DOHH2 (cell line): ENCODE data around the gene LAMA5.

ENCODE experiments used
- H3F3A ChIP-seq: fragments of 200-600 bp; sonication (generic), shearing (Covaris generic); 2 replicates; pipeline ENCODE4 v1.6.0; 2016; ENCODE audit warnings: antibody characterized with exemption, mild to moderate bottlenecking; ENCODE audit not compliant: control insufficient read depth, insufficient read depth
- H3K27ac ChIP-seq: fragments of 200-600 bp; sonication (generic); 2 replicates; pipeline ENCODE4 v1.5.1; 2014; ENCODE audit warnings: low read depth, mild to moderate bottlenecking, low read length, moderate library complexity
- H3K27me3 ChIP-seq: fragments of 200-600 bp; sonication (generic); 2 replicates; pipeline ENCODE4 v1.6.1; 2014; ENCODE audit warnings: mild to moderate bottlenecking, low read length, mixed read lengths; ENCODE audit not compliant: control insufficient read depth
- H3K36me3 ChIP-seq: fragments of 200-600 bp; sonication (generic); 2 replicates; pipeline ENCODE4 v1.6.1; 2014; ENCODE audit warnings: mild to moderate bottlenecking, low read length, moderate library complexity, mixed read lengths; ENCODE audit not compliant: control insufficient read depth
- H3K4me1 ChIP-seq: fragments of 200-600 bp; sonication (generic); 2 replicates; pipeline ENCODE4 v1.6.1; 2014; ENCODE audit warnings: mild to moderate bottlenecking, low read length, mixed read lengths; ENCODE audit not compliant: control insufficient read depth
- H3K4me2 ChIP-seq: fragments of 200-600 bp; sonication (generic); 2 replicates; pipeline ENCODE4 v1.6.0; 2014; ENCODE audit warnings: mild to moderate bottlenecking, low read length, moderate library complexity
- H3K4me3 ChIP-seq: fragments of 200-600 bp; sonication (generic); 2 replicates; pipeline ENCODE4 v1.5.1; 2014; ENCODE audit warnings: mild to moderate bottlenecking, low read length, mixed read lengths
- H3K79me2 ChIP-seq: fragments of 200-600 bp; sonication (generic); 2 replicates; pipeline ENCODE4 v1.6.1; 2014; ENCODE audit warnings: mild to moderate bottlenecking, low read length, mixed read lengths; ENCODE audit not compliant: control insufficient read depth
- H3K9me2 ChIP-seq: fragments of 200-600 bp; sonication (generic); replicated peaks from 2 replicates; pipeline ENCODE4 v1.6.1; 2014; ENCODE audit warnings: mild to moderate bottlenecking, low read length, mixed read lengths; ENCODE audit not compliant: control insufficient read depth
- H3K9me3 ChIP-seq: fragments of 200-600 bp; sonication (generic); 2 replicates; pipeline ENCODE4 v1.6.1; 2014; ENCODE audit warnings: antibody characterized with exemption, low read length, mixed read lengths; ENCODE audit not compliant: control insufficient read depth, insufficient read depth
- H4K20me1 ChIP-seq: fragments of 200-600 bp; sonication (generic); 2 replicates; pipeline ENCODE4 v1.6.0; 2014; ENCODE audit warnings: low read depth, mild to moderate bottlenecking, antibody characterized with exemption, low read length, moderate library complexity; ENCODE audit not compliant: control insufficient read depth, insufficient read depth
- CTCF ChIP-seq: fragments of 200-600 bp; sonication (generic); IDR thresholded peaks from one replicate; pipeline ENCODE4 v1.5.1; 2014; ENCODE audit warnings: antibody characterized with exemption, mild to moderate bottlenecking, low read depth, low read length; ENCODE audit not compliant: poor library complexity, severe bottlenecking
- EZH2phosphoT487 ChIP-seq: fragments of 200-600 bp; sonication (generic); IDR thresholded peaks from 2 replicates; pipeline ENCODE4 v1.6.1; 2017; ENCODE audit warnings: borderline replicate concordance, mild to moderate bottlenecking, antibody characterized with exemption, low read length, moderate library complexity, mixed read lengths

LAMA5 gene

GRCh38 chr20:62317167-62317655 is 49.9 kb downstream of the LAMA5 start:
- Histone ChIP-seq H3K4me2 (no peak overlapping the region), H3K4me3 (no peak overlapping the region), H3K4me1 (no peaks in the 10 kb centered on the region), H4K20me1 (peaks cover 2% of the 10 kb centered on the region; the same call in 1 of the 2 replicates), H3K36me3 (peaks cover 24% of the 10 kb centered on the region), H3K79me2 (no peaks in the 10 kb centered on the region), H3F3A (no peaks in the 10 kb centered on the region; the same call in 1 of the 2 replicates), H3K27me3 (no peaks in the 10 kb centered on the region), H3K9me2 (no peaks in the 10 kb centered on the region), H3K9me3 (no peaks in the 10 kb centered on the region), H3K27ac (no peak overlapping the region)
- TF ChIP-seq CTCF, result no peak
- no peak for TF ChIP-seq EZH2phosphoT487

- Histone ChIP-seq H3K9me3 (no peaks in the 10 kb centered on the region), H3K4me1 (no peaks in the 10 kb centered on the region), H3F3A (no peaks in the 10 kb centered on the region; the same call in 1 of the 2 replicates), H3K79me2 (no peaks in the 10 kb centered on the region), H3K4me2 (no peak overlapping the region), H3K36me3 (peaks cover 20% of the 10 kb centered on the region), H3K27ac (no peak overlapping the region), H3K27me3 (no peaks in the 10 kb centered on the region), H3K4me3 (no peak overlapping the region), H4K20me1 (peaks cover 2% of the 10 kb centered on the region; the same call in 1 of the 2 replicates), H3K9me2 (no peaks in the 10 kb centered on the region)
- no peak for TF ChIP-seq EZH2phosphoT487
- TF ChIP-seq CTCF, result no peak
Observed at GRCh38 chr20:62316331-62317166, 50.6 kb downstream of the LAMA5 start.

GRCh38 chr20:62315773-62316172 is 51.3 kb downstream of the LAMA5 start:
- H3K27me3 ChIP-seq, result no peaks in the 10 kb centered on the region
- H3K9me2 ChIP-seq, result no peaks in the 10 kb centered on the region
- no peak for TF ChIP-seq CTCF
- no peak for TF ChIP-seq EZH2phosphoT487
- no peaks in the 10 kb centered on the region; the same call in 1 of the 2 replicates for H3F3A ChIP-seq
- H3K9me3 ChIP-seq, result no peaks in the 10 kb centered on the region
- H3K79me2 ChIP-seq, result no peaks in the 10 kb centered on the region
- H3K4me1 ChIP-seq, result no peaks in the 10 kb centered on the region
- H3K36me3 ChIP-seq, result peaks cover 19% of the 10 kb centered on the region
- peaks cover 2% of the 10 kb centered on the region; the same call in 1 of the 2 replicates for H4K20me1 ChIP-seq
- H3K4me3 ChIP-seq, result no peak overlapping the region
- H3K4me2 ChIP-seq, result no peak overlapping the region
- H3K27ac ChIP-seq, result no peak overlapping the region
